Caco-2 (cell line): ENCODE results near the gene TJP2. TPM values are rescaled to one million over a fixed set of nuclear protein-coding genes. Genes with fewer than 3 reads are reported as not detected.

Source experiments
- BruUV-seq: library from RNA; stranded (reverse); fragments of 400-500 nt; replicated peaks from 2 replicates; lab custom pipeline; 2021; lab: Mats Ljungman, UMichigan
- CTCF ChIA-PET: fragments of 300-600 bp; sonication (Branson Sonifier 250); formaldehyde crosslinking; loops from one replicate; lab custom pipeline; 2022; ENCODE audit warnings: antibody characterized with exemption; lab: Charles Lee
- POLR2A ChIA-PET: fragments of 300-600 bp; sonication (Branson Sonifier 250); formaldehyde crosslinking; loops from one replicate; lab custom pipeline; 2022; ENCODE audit warnings: antibody characterized with exemption; lab: Charles Lee
- DNase-seq, 2 experiments: peaks; one replicate each; pipeline versions ENCODE4 v3.0.0 to v3.0.0-alpha.2; 2020 to 2022
- H3K27me3 ChIP-seq: replicated peaks from 2 replicates; pipeline ENCODE4 v1.6.0; 2011; ENCODE audit warnings: low read length; ENCODE audit not compliant: control insufficient read depth, insufficient read depth
- H3K36me3 ChIP-seq: 2 replicates; pipeline ENCODE4 v1.5.1; 2011; ENCODE audit warnings: low read length; ENCODE audit not compliant: control insufficient read depth, insufficient read depth
- H3K4me1 ChIP-seq: fragments of 250-450 bp; sonication (Bioruptor Pico); 2 replicates; pipeline ENCODE4 v1.5.1; 2020; ENCODE audit warnings: mild to moderate bottlenecking
- H3K4me3 ChIP-seq: 2 replicates; pipeline ENCODE4 v1.5.1; 2011; ENCODE audit warnings: low read depth, mild to moderate bottlenecking, control low read depth, low read length
- H3K9me3 ChIP-seq: fragments of 250-450 bp; sonication (Bioruptor Pico); 2 replicates; pipeline ENCODE4 v1.5.1; 2020; ENCODE audit warnings: mild to moderate bottlenecking, moderate library complexity
- H3K27ac Mint-ChIP-seq: one replicate; pipeline ENCODE4 v1.8.0; 2022; ENCODE audit warnings: mixed read lengths; ENCODE audit not compliant: unreplicated experiment
- H3K27me3 Mint-ChIP-seq: one replicate; pipeline ENCODE4 v1.8.0; 2022; ENCODE audit warnings: mixed read lengths; ENCODE audit not compliant: insufficient read depth, unreplicated experiment
- H3K36me3 Mint-ChIP-seq: one replicate; pipeline ENCODE4 v1.8.0; 2022; ENCODE audit warnings: mild to moderate bottlenecking, mixed read lengths; ENCODE audit not compliant: insufficient read depth, unreplicated experiment
- H3K4me1 Mint-ChIP-seq: one replicate; pipeline ENCODE4 v1.8.0; 2022; ENCODE audit warnings: low read depth, mixed read lengths; ENCODE audit not compliant: unreplicated experiment
- H3K4me3 Mint-ChIP-seq: one replicate; pipeline ENCODE4 v1.8.0; 2022; ENCODE audit warnings: mild to moderate bottlenecking, moderate library complexity, mixed read lengths; ENCODE audit not compliant: unreplicated experiment
- H3K9me3 Mint-ChIP-seq: one replicate; pipeline ENCODE4 v1.8.0; 2022; ENCODE audit warnings: mixed read lengths; ENCODE audit not compliant: unreplicated experiment
- CTCF ChIP-seq, 2 experiments: fragments of 200-600 bp in 1 of 2; IDR thresholded peaks; 1 replicate in 1 of 2; 2 replicates in 1 of 2; pipeline versions ENCODE4 v1.5.1 to v1.8.0; 2011 to 2022; ENCODE audit warnings: antibody characterized with exemption in 1 of 2, control low read depth in 1 of 2, inconsistent platforms in 1 of 2, low read depth in 1 of 2, low read length in 1 of 2, mild to moderate bottlenecking in 1 of 2, moderate library complexity in 1 of 2; ENCODE audit not compliant: insufficient read depth in 1 of 2, severe bottlenecking in 1 of 2, unreplicated experiment in 1 of 2
- intact Hi-C: fragments of 100-400 bp; cut with micrococcal nuclease; formaldehyde crosslinking; loops from one replicate; pipeline ENCODE4 v1.10.0; 2022; ENCODE audit not compliant: unreplicated experiment
- total RNA-seq: library from RNA; stranded (reverse); gene quantifications from 2 replicates; pipeline ENCODE4 v1.2.3, GENCODE V29; 2022

Gene TJP2
- total RNA-seq, 1 experiment from 2014 or later, result 36.7 TPM

DNA sequence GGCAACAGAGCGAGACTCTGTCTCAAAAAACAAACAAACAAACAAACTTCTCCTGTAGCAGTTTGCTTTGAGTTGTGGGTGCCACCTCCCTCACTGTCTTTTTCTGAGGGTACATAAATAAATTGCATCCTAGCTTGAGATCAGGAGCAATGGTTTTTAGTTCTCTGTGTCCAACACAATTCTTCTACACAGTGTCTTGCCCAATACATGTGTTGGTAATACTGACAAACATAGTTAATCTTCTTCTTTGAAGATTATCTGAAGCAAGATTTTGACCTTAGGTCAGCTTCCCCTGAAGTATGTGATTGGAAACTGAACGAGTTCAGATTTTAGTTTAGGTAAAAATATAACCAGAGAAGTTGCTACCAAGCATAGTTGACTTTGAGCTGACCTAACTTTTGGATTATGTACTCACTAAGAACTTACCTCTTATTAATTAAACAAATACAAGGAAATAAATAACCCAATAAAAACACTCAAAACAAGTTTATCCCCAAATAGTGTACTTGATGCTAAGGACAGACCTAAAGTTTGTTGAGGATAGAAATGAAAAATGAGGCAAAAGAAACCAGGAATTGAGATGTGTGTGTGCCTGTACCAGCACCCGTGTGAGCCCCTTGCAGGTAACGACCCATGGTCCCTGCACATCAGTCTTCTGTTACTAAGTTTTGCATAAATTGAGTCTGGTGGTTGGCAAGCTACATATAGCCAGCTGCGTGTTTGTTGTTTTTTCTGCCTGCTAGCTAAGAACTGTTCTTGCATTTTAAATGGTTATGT is 16.2 kb downstream of the TJP2 start:
- Mint-ChIP-seq H3K4me3 (peak overlapping the region; percentile 27), H3K4me1 (no peaks in the 10 kb centered on the region), H3K9me3 (no peaks in the 10 kb centered on the region), H3K27me3 (no peaks in the 10 kb centered on the region), H3K27ac (no peak overlapping the region), H3K36me3 (no peaks in the 10 kb centered on the region)
- H3K36me3 ChIP-seq, result no peaks in the 10 kb centered on the region
- peaks cover 17% of the 10 kb centered on the region for H3K4me1 ChIP-seq
- CTCF ChIA-PET, result interaction anchor here (0.6 to 0.7 kb wide), 2 partner anchors 30 to 41 kb away, joined by 3 read pairs; no protein-coding TSS in a partner anchor
- BruUV-seq, result no TSS peak
- no peak overlapping the region for H3K4me3 ChIP-seq
- H3K27me3 ChIP-seq, result no peaks in the 10 kb centered on the region
- intact Hi-C loops, result loop anchor here (5.0 kb wide), 2 partner anchors 33 to 68 kb away; no protein-coding TSS in a partner anchor
- TF ChIP-seq CTCF (IDR thresholded peaks at IDR 0.05; ENCODE audit: insufficient read depth in 1 of 2, low read depth in 1 of 2, low read length in 1 of 2, severe bottlenecking in 1 of 2, unreplicated experiment in 1 of 2), result no peak
- DNase-seq, result no peak
- no peaks in the 10 kb centered on the region for H3K9me3 ChIP-seq
- POLR2A ChIA-PET, result no interaction called here

DNA sequence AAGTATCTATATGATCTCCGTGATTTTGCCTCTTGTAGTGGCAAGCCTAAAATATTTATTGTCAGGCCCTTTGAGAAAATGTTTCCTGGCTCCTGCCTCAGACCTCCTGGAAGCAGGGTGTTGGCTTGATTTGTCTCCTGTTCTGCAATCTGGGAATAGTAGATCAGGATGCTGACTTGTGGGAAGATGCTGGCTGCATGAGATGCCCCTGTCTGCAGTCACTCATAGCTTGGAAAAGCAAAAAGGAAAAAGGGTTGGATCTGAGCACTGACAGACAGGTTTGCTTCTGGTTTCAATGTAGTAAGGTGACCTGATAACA is 16.7 kb downstream of the TJP2 start:
- CTCF ChIA-PET, result interaction anchor here (0.7 kb wide), 1 partner anchor 31 kb away, joined by 3 read pairs; no protein-coding TSS in a partner anchor

GRCh38 chr9:69191231-69191630 is 17.2 kb downstream of the TJP2 start:
- Mint-ChIP-seq H3K27ac (no peak overlapping the region), H3K9me3 (no peaks in the 10 kb centered on the region), H3K4me1 (no peaks in the 10 kb centered on the region), H3K27me3 (no peaks in the 10 kb centered on the region), H3K4me3 (no peak overlapping the region), H3K36me3 (no peaks in the 10 kb centered on the region)
- DNase-seq, result no peak
- no TSS peak for BruUV-seq
- TF ChIP-seq CTCF (IDR thresholded peaks at IDR 0.05; ENCODE audit: insufficient read depth in 1 of 2, low read depth in 1 of 2, low read length in 1 of 2, severe bottlenecking in 1 of 2, unreplicated experiment in 1 of 2), result no peak
- Histone ChIP-seq H3K4me3 (no peak overlapping the region), H3K9me3 (no peaks in the 10 kb centered on the region), H3K4me1 (peaks cover 17% of the 10 kb centered on the region), H3K27me3 (no peaks in the 10 kb centered on the region), H3K36me3 (no peaks in the 10 kb centered on the region)
- POLR2A ChIA-PET, result interaction anchor here (0.5 kb wide), 1 partner anchor 21 kb away, joined by 4 read pairs; no protein-coding TSS in a partner anchor
- CTCF ChIA-PET, result no interaction called here
- intact Hi-C loops, result loop anchor here (5.0 kb wide), 2 partner anchors 34 to 69 kb away; no protein-coding TSS in a partner anchor

More for the DNA sequence above, 16.7 kb downstream of the TJP2 start:
- H3K4me1 ChIP-seq, result peaks cover 17% of the 10 kb centered on the region
- POLR2A ChIA-PET, result no interaction called here
- H3K27me3 ChIP-seq, result no peaks in the 10 kb centered on the region
- intact Hi-C loops, result loop anchor here (5.0 kb wide), 2 partner anchors 34 to 69 kb away; no protein-coding TSS in a partner anchor
- H3K9me3 ChIP-seq, result no peaks in the 10 kb centered on the region
- Mint-ChIP-seq H3K27me3 (no peaks in the 10 kb centered on the region), H3K27ac (no peak overlapping the region), H3K9me3 (no peaks in the 10 kb centered on the region), H3K4me1 (no peaks in the 10 kb centered on the region), H3K4me3 (no peak overlapping the region), H3K36me3 (no peaks in the 10 kb centered on the region)
- no peak overlapping the region for H3K4me3 ChIP-seq
- BruUV-seq, result no TSS peak
- no peaks in the 10 kb centered on the region for H3K36me3 ChIP-seq
- no peak for TF ChIP-seq CTCF (IDR thresholded peaks at IDR 0.05; ENCODE audit: insufficient read depth in 1 of 2, low read depth in 1 of 2, low read length in 1 of 2, severe bottlenecking in 1 of 2, unreplicated experiment in 1 of 2)
- DNase-seq, result no peak
